Ascending aorta (tissue), 2 donors: ENCODE measurements around the gene STARD13. TPM values are rescaled to one million over a fixed set of nuclear protein-coding genes. Genes with fewer than 3 reads are reported as not detected.
A peak's percentile ranks its signal among the peaks of the same experiment; 100 is the strongest.

Experiments
- DNase-seq, 2 donors: peaks; one replicate each; pipeline ENCODE4 v3.0.0-alpha.2; 2019; ENCODE audit warnings: low spot score in 2 of 2
- H3K27ac ChIP-seq, 2 donors: fragments of 200-600 bp; sonication (generic); one replicate each; pipeline ENCODE4 v1.5.1; 2016 to 2017; ENCODE audit warnings: mild to moderate bottlenecking in 1 of 2
- H3K27me3 ChIP-seq: fragments of 200-600 bp; sonication (generic); one replicate; pipeline ENCODE4 v1.5.1; 2017
- H3K36me3 ChIP-seq, 2 donors: fragments of 200-600 bp; sonication (generic); one replicate each; pipeline ENCODE4 v1.5.1; 2016
- H3K4me1 ChIP-seq, 2 donors: fragments of 200-600 bp; sonication (generic); one replicate each; pipeline ENCODE4 v1.5.1; 2016 to 2017; ENCODE audit warnings: mild to moderate bottlenecking in 1 of 2
- H3K4me3 ChIP-seq, 2 donors: fragments of 200-600 bp; sonication (generic); one replicate each; pipeline ENCODE4 v1.5.1; 2016 to 2017; ENCODE audit warnings: mild to moderate bottlenecking in 1 of 2
- H3K9me3 ChIP-seq, 2 donors: fragments of 200-600 bp; sonication (generic); one replicate each; pipeline ENCODE4 v1.5.1; 2016
- intact Hi-C: fragments of 100-400 bp; cut with DNase I; formaldehyde crosslinking; loops from one replicate; pipeline ENCODE4 v1.15.1; 2023
- total RNA-seq: library from RNA; depleted of rRNA; stranded (reverse); fragments of >200 nt; gene quantifications from one replicate; pipeline ENCODE4 v1.1.0, GENCODE V29; 2016
- TF ChIP-seq, protein P1 (sequence below), 3 experiments: fragments of 200-600 bp in 2 of 3; fragments of 450-650 bp in 1 of 3; sonication (generic) in 2 of 3; IDR thresholded peaks; one replicate each; pipeline ENCODE4 v1.5.1; 2016 to 2019; ENCODE audit warnings: antibody characterized with exemption in 3 of 3, mild to moderate bottlenecking in 1 of 3, moderate library complexity in 1 of 3

STARD13 gene
- total RNA-seq, 1 donor from 2014 or later: 34.6 TPM

DNA sequence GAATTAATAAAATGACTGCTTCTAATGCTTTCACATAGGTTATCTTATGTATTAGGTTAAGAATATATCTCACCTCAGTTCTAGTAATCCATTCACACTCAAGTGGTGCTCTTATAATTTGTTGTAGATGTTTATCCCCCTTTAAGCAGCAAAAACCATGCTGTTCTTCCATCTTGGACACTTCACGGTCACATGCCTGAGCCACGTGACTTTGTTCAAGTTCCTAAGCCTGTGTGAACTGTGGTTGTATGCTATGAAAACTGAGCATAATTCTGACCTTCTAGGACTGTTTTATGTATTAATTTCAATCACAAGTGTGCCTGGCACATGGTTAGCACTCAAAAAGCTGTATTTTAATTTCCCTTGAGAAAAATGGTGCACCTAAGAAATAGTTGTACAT, 41.2 kb upstream of the STARD13 start:
- Histone ChIP-seq H3K27me3 (no peaks in the 10 kb centered on the region), H3K4me3 (no peak overlapping the region), H3K4me1 (peaks cover 4 to 21% of the 10 kb centered on the region in 2 donors), H3K36me3 (no peaks in the 10 kb centered on the region), H3K9me3 (no peaks in the 10 kb centered on the region), H3K27ac (no peak overlapping the region)
- TF ChIP-seq, protein P1, sequence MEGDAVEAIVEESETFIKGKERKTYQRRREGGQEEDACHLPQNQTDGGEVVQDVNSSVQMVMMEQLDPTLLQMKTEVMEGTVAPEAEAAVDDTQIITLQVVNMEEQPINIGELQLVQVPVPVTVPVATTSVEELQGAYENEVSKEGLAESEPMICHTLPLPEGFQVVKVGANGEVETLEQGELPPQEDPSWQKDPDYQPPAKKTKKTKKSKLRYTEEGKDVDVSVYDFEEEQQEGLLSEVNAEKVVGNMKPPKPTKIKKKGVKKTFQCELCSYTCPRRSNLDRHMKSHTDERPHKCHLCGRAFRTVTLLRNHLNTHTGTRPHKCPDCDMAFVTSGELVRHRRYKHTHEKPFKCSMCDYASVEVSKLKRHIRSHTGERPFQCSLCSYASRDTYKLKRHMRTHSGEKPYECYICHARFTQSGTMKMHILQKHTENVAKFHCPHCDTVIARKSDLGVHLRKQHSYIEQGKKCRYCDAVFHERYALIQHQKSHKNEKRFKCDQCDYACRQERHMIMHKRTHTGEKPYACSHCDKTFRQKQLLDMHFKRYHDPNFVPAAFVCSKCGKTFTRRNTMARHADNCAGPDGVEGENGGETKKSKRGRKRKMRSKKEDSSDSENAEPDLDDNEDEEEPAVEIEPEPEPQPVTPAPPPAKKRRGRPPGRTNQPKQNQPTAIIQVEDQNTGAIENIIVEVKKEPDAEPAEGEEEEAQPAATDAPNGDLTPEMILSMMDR (IDR thresholded peaks at IDR 0.05): no peak
- intact Hi-C loops: no loop called here
- DNase-seq: no peak

DNA sequence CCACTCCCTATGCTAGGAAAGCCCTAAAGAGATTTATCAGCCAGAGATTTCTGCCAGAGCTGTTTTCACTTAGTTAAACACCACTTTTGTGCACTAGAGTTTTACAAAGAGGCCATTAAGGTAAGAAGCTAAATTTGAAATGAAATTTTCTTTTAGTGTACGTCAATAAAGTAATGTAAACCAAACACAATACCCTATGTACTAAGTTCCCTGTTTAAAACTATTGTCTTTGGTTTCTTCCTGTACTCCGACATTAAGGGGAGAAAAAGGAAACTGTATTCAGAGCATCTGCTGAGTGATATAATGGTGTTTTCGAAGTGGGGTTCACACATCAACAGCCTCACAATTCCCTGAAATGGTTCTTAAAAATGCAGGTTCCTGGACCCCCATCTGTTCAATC, 40.7 kb upstream of the STARD13 start:
- H3K4me3 ChIP-seq: no peak overlapping the region
- H3K27me3 ChIP-seq: no peaks in the 10 kb centered on the region
- H3K36me3 ChIP-seq: no peaks in the 10 kb centered on the region
- no peaks in the 10 kb centered on the region for H3K9me3 ChIP-seq
- intact Hi-C loops: no loop called here
- TF ChIP-seq, protein P1 (IDR thresholded peaks at IDR 0.05): no peak
- no peak overlapping the region for H3K27ac ChIP-seq
- no peak for DNase-seq
- H3K4me1 ChIP-seq: peaks cover 4 to 24% of the 10 kb centered on the region in 2 donors

- H3K36me3 ChIP-seq: no peaks in the 10 kb centered on the region
- no peaks in the 10 kb centered on the region for H3K27me3 ChIP-seq
- peaks cover 0 to 3% of the 10 kb centered on the region in 2 donors for H3K9me3 ChIP-seq
- no peak for DNase-seq
- intact Hi-C loops: loop anchor here (1.0 kb wide), 1 partner anchor 25 kb away; no protein-coding TSS in a partner anchor
- TF ChIP-seq, protein P1 (IDR thresholded peaks at IDR 0.05): no peak
- peak overlapping the region in 1 of 2 donors; percentile 24 for H3K4me3 ChIP-seq
- H3K4me1 ChIP-seq: peaks cover 4 to 26% of the 10 kb centered on the region in 2 donors
- peak overlapping the region; percentile 62 to 63 for H3K27ac ChIP-seq
Observed at GRCh38 chr13:33323801-33324510, 38.4 kb upstream of the STARD13 start.

DNA sequence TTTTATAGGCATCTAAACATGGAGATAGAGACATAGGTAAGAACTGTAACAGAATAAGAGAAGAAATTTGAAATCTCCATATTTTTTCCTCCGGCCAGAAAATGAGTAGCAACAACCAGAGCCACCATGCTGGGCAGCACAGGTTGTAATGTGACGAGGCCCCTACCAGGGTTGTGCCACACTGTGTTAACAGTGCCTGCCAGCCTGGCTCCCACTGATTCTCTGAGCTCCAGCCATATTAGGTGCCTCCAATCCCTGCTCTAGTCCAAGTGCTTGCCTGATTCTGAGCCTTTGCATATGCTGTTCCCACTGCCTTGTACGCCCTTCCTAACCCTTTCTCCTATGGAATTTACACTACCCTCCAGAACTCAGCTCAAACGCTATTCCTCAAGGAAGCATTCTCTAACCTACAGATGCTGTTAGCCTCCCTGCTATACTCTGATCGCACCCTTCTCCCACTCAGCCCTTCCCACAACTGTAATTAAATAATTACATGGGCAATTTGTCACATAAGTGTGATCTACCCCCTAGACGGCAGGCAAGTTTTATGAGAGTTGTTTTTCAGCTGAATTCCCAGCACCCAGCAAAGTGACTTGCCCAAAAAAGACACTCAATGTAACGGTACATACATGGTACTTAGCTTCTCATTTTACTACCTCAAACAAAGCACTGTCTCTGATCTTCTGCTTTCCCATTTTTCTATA, 37.6 kb upstream of the STARD13 start:
- Histone ChIP-seq H3K27me3 (no peaks in the 10 kb centered on the region), H3K27ac (peak overlapping the region; percentile 62 to 63), H3K36me3 (no peaks in the 10 kb centered on the region), H3K4me1 (peaks cover 4 to 26% of the 10 kb centered on the region in 2 donors), H3K4me3 (peak overlapping the region in 1 of 2 donors; percentile 56), H3K9me3 (peaks cover 0 to 11% of the 10 kb centered on the region in 2 donors)
- TF ChIP-seq, protein P1 (IDR thresholded peaks at IDR 0.05): no peak
- intact Hi-C loops: loop anchor here (1.0 kb wide), 2 partner anchors 26 to 38 kb away; partner anchors contain the start of gene STARD13
- DNase-seq: no peak

DNA sequence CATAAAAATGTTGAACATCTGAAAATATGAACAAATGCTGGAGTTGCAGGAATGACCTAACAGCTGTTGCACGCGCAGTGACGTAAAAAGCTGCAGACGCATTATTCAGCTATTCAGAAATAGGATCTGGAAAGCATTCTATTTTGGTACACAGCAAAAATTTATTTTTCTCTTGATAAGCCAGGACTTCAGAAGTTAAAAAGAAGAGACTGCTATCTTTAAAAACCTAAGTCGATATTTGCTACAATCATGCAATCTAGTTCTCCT, 36.9 kb upstream of the STARD13 start:
- Histone ChIP-seq H3K27me3 (no peaks in the 10 kb centered on the region), H3K4me3 (peak overlapping the region; percentile 16 to 56), H3K27ac (peak overlapping the region; percentile 62 to 63), H3K4me1 (peaks cover 4 to 26% of the 10 kb centered on the region in 2 donors), H3K9me3 (peaks cover 0 to 11% of the 10 kb centered on the region in 2 donors), H3K36me3 (no peaks in the 10 kb centered on the region)
- TF ChIP-seq, protein P1 (IDR thresholded peaks at IDR 0.05): no peak
- DNase-seq: peak in 1 of 2 donors; percentile 79
- intact Hi-C loops: loop anchor here (1.0 kb wide), 1 partner anchor 37 kb away; the partner anchor contains the start of gene STARD13
